ENCODE results near the gene EVC2.

The EVC2 gene

GRCh38 chr4:5622596-5622995 lies 85.8 kb downstream of the EVC2 start:
- no peak for DNase-seq (ENCODE audit: low read depth)
- no peak for TF ChIP-seq CTCF (IDR thresholded peaks at IDR 0.05; ENCODE audit: low read depth, low read length, missing control alignments)
- H3K4me3 ChIP-seq (ENCODE audit: low read depth, low read length) = no peak overlapping the region

GRCh38 chr4:5619913-5620625 lies 88.3 kb downstream of the EVC2 start:
- no peak overlapping the region for H3K4me3 ChIP-seq (ENCODE audit: low read depth, low read length)
- TF ChIP-seq CTCF (IDR thresholded peaks at IDR 0.05; ENCODE audit: low read depth, low read length, missing control alignments) = no peak
- no peak for DNase-seq (ENCODE audit: low read depth)

- no peak overlapping the region for H3K4me3 ChIP-seq (ENCODE audit: low read depth, low read length)
- no peak for TF ChIP-seq CTCF (IDR thresholded peaks at IDR 0.05; ENCODE audit: low read depth, low read length, missing control alignments)
- no peak for DNase-seq (ENCODE audit: low read depth)
Measured at GRCh38 chr4:5618051-5618960, 90.1 kb downstream of the EVC2 start.

GRCh38 chr4:5616331-5616950 lies 91.9 kb downstream of the EVC2 start:
- TF ChIP-seq CTCF (IDR thresholded peaks at IDR 0.05; ENCODE audit: low read depth, low read length, missing control alignments) = no peak
- no peak overlapping the region for H3K4me3 ChIP-seq (ENCODE audit: low read depth, low read length)
- no peak for DNase-seq (ENCODE audit: low read depth)

GRCh38 chr4:5615496-5616075 lies 92.8 kb downstream of the EVC2 start:
- no peak for DNase-seq (ENCODE audit: low read depth)
- TF ChIP-seq CTCF (IDR thresholded peaks at IDR 0.05; ENCODE audit: low read depth, low read length, missing control alignments) = no peak
- no peak overlapping the region for H3K4me3 ChIP-seq (ENCODE audit: low read depth, low read length)

- no peak overlapping the region for H3K4me3 ChIP-seq (ENCODE audit: low read depth, low read length)
- no peak for DNase-seq (ENCODE audit: low read depth)
- TF ChIP-seq CTCF (IDR thresholded peaks at IDR 0.05; ENCODE audit: low read depth, low read length, missing control alignments) = no peak
Measured at GRCh38 chr4:5611750-5612149, 96.6 kb downstream of the EVC2 start.
